Measurements from ENCODE around the gene DLG3. TPM values are rescaled to one million over a fixed set of nuclear protein-coding genes. Genes with fewer than 3 reads are reported as not detected.

DLG3 gene
- polyA plus RNA-seq, 3 donors = 0.12 to 0.17 TPM; not detected in 1

- Histone ChIP-seq H3K27me3 (ENCODE audit: control insufficient read depth in 2 of 2, insufficient read depth in 2 of 2, low read length in 2 of 2) (peaks cover 0 to 2% of the 10 kb centered on the region in 2 donors), H3K9ac (ENCODE audit: insufficient read depth, low read length, poor library complexity, severe bottlenecking) (no peak overlapping the region), H4K20me1 (ENCODE audit: insufficient read depth, low read length) (no peaks in the 10 kb centered on the region), H3K4me3 (replicated peaks in 1 of 3; ENCODE audit: low read depth in 2 of 3, low read length in 3 of 3) (no peak overlapping the region), H3K4me2 (replicated peaks; ENCODE audit: extremely low read depth, low read length, poor library complexity, severe bottlenecking) (no peak overlapping the region), H3K79me2 (ENCODE audit: insufficient read depth, low read length) (no peaks in the 10 kb centered on the region), H3K4me1 (ENCODE audit: control insufficient read depth in 1 of 2, insufficient read depth in 2 of 2, low read length in 2 of 2) (peaks cover 0 to 3% of the 10 kb centered on the region in 2 donors), H3K27ac (ENCODE audit: low read depth in 1 of 2, low read length in 2 of 2) (no peak overlapping the region), H3K36me3 (replicated peaks in 1 of 2; ENCODE audit: control insufficient read depth in 1 of 2, insufficient read depth in 2 of 2, low read length in 2 of 2) (no peaks in the 10 kb centered on the region), H2AFZ (ENCODE audit: insufficient read depth, low read depth, low read length, poor library complexity, severe bottlenecking) (no peak overlapping the region), H3K9me3 (replicated peaks in 1 of 2; ENCODE audit: control insufficient read depth in 1 of 2, insufficient read depth in 1 of 2, low read length in 2 of 2) (no peaks in the 10 kb centered on the region)
- H3K4me1 Mint-ChIP-seq = peaks cover 10% of the 10 kb centered on the region
- intact Hi-C loops (cut with micrococcal nuclease) = no loop called here
- TF ChIP-seq, protein P1, sequence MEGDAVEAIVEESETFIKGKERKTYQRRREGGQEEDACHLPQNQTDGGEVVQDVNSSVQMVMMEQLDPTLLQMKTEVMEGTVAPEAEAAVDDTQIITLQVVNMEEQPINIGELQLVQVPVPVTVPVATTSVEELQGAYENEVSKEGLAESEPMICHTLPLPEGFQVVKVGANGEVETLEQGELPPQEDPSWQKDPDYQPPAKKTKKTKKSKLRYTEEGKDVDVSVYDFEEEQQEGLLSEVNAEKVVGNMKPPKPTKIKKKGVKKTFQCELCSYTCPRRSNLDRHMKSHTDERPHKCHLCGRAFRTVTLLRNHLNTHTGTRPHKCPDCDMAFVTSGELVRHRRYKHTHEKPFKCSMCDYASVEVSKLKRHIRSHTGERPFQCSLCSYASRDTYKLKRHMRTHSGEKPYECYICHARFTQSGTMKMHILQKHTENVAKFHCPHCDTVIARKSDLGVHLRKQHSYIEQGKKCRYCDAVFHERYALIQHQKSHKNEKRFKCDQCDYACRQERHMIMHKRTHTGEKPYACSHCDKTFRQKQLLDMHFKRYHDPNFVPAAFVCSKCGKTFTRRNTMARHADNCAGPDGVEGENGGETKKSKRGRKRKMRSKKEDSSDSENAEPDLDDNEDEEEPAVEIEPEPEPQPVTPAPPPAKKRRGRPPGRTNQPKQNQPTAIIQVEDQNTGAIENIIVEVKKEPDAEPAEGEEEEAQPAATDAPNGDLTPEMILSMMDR (IDR thresholded peaks at IDR 0.05) = no peak
- H3K27me3 Mint-ChIP-seq (ENCODE audit: low read depth in 3 of 3) = peaks cover 1 to 23% (median 2%) of the 10 kb centered on the region in 3 donors
- H3K9me3 Mint-ChIP-seq = no peaks in the 10 kb centered on the region
- H3K27ac Mint-ChIP-seq = no peak overlapping the region
- DNase-seq = no peak
- H3K36me3 Mint-ChIP-seq = no peaks in the 10 kb centered on the region
- WGBS (ENCODE audit: insufficient coverage) = no CpG with 5 or more reads among the region's 4 CpGs
- H3K4me3 Mint-ChIP-seq = no peak overlapping the region
Observed at GRCh38 chrX:70479247-70479921, 34.7 kb downstream of the DLG3 start.

GRCh38 chrX:70479922-70480659 is 35.5 kb downstream of the DLG3 start:
- H3K27me3 Mint-ChIP-seq (ENCODE audit: low read depth in 3 of 3) = peaks cover 1 to 26% (median 2%) of the 10 kb centered on the region in 3 donors
- no peak for DNase-seq
- no peak overlapping the region for H3K9ac ChIP-seq (ENCODE audit: insufficient read depth, low read length, poor library complexity, severe bottlenecking)
- no peaks in the 10 kb centered on the region for H3K9me3 Mint-ChIP-seq
- no peaks in the 10 kb centered on the region for H3K36me3 ChIP-seq (replicated peaks in 1 of 2; ENCODE audit: control insufficient read depth in 1 of 2, insufficient read depth in 2 of 2, low read length in 2 of 2)
- no peak overlapping the region for H2AFZ ChIP-seq (ENCODE audit: insufficient read depth, low read depth, low read length, poor library complexity, severe bottlenecking)
- H4K20me1 ChIP-seq (ENCODE audit: insufficient read depth, low read length) = no peaks in the 10 kb centered on the region
- H3K4me1 Mint-ChIP-seq = peaks cover 10% of the 10 kb centered on the region
- H3K4me3 Mint-ChIP-seq = no peak overlapping the region
- H3K27me3 ChIP-seq (ENCODE audit: control insufficient read depth in 2 of 2, insufficient read depth in 2 of 2, low read length in 2 of 2) = peaks cover 0 to 2% of the 10 kb centered on the region in 2 donors
- H3K4me1 ChIP-seq (ENCODE audit: control insufficient read depth in 1 of 2, insufficient read depth in 2 of 2, low read length in 2 of 2) = peaks cover 0 to 3% of the 10 kb centered on the region in 2 donors
- H3K36me3 Mint-ChIP-seq = no peaks in the 10 kb centered on the region
- intact Hi-C loops (cut with micrococcal nuclease) = no loop called here
- no peak overlapping the region for H3K4me3 ChIP-seq (replicated peaks in 1 of 3; ENCODE audit: low read depth in 2 of 3, low read length in 3 of 3)
- H3K27ac Mint-ChIP-seq = no peak overlapping the region
- WGBS (ENCODE audit: insufficient coverage) = no CpG with 5 or more reads among the region's 6 CpGs
- TF ChIP-seq, protein P1 (IDR thresholded peaks at IDR 0.05) = no peak
- no peak overlapping the region for H3K27ac ChIP-seq (ENCODE audit: low read depth in 1 of 2, low read length in 2 of 2)
- no peaks in the 10 kb centered on the region for H3K9me3 ChIP-seq (replicated peaks in 1 of 2; ENCODE audit: control insufficient read depth in 1 of 2, insufficient read depth in 1 of 2, low read length in 2 of 2)
- no peak overlapping the region for H3K4me2 ChIP-seq (replicated peaks; ENCODE audit: extremely low read depth, low read length, poor library complexity, severe bottlenecking)
- H3K79me2 ChIP-seq (ENCODE audit: insufficient read depth, low read length) = no peaks in the 10 kb centered on the region

All from CD14-positive monocyte (primary cell).